NCI-H187 (cell line): ENCODE results near the gene C5orf15.
"Not testable (repeated sequence)": the region's sequence is repeated elsewhere in the genome, so short reads cannot be mapped to it uniquely, and the experiment has no call there.

Experiments used
- DNase-seq, 2 experiments: peaks; one replicate each; lab custom pipeline; 2025; lab: John Stamatoyannopoulos, UW

The C5orf15 gene

GRCh38 chr5:133962801-133963476 is 5.5 kb downstream of the C5orf15 start:
- no peak for DNase-seq

- DNase-seq: no peak
Measured at GRCh38 chr5:133962131-133962530, 6.3 kb downstream of the C5orf15 start.

- no peak for DNase-seq
Measured at GRCh38 chr5:133959643-133960042, 8.8 kb downstream of the C5orf15 start.

- DNase-seq: no peak
Measured at GRCh38 chr5:133957591-133957990, 10.8 kb downstream of the C5orf15 start.

GRCh38 chr5:133957080-133957479 is 11.3 kb downstream of the C5orf15 start:
- DNase-seq: no peak

- not testable (repeated sequence) for DNase-seq
Measured at GRCh38 chr5:133956196-133956595, 12.2 kb downstream of the C5orf15 start.

GRCh38 chr5:133953568-133954145 is 14.8 kb downstream of the C5orf15 start:
- DNase-seq: no peak

GRCh38 chr5:133952729-133953567 is 15.5 kb downstream of the C5orf15 start:
- DNase-seq: no peak

- DNase-seq: no peak
Measured at GRCh38 chr5:133950821-133951612, 17.4 kb downstream of the C5orf15 start.

- DNase-seq: no peak
Measured at GRCh38 chr5:133948721-133949120, 19.7 kb downstream of the C5orf15 start.

- no peak for DNase-seq
Measured at GRCh38 chr5:133947431-133947841, 21.0 kb downstream of the C5orf15 start.

- no peak for DNase-seq
Measured at GRCh38 chr5:133945568-133945967, 22.9 kb downstream of the C5orf15 start.

- DNase-seq: peak; percentile 28 to 67
Measured at GRCh38 chr5:133944263-133945185, 23.9 kb downstream of the C5orf15 start.

- no peak for DNase-seq
Measured at GRCh38 chr5:133943475-133943817, 25.0 kb downstream of the C5orf15 start.

- DNase-seq: no peak
Measured at GRCh38 chr5:133942614-133943474, 25.6 kb downstream of the C5orf15 start.

GRCh38 chr5:133941456-133942196 is 26.8 kb downstream of the C5orf15 start:
- no peak for DNase-seq

- no peak for DNase-seq
Measured at GRCh38 chr5:133939668-133940067, 28.8 kb downstream of the C5orf15 start.

- no peak for DNase-seq
Measured at GRCh38 chr5:133938929-133939328, 29.5 kb downstream of the C5orf15 start.

GRCh38 chr5:133938039-133938821 is 30.2 kb downstream of the C5orf15 start:
- DNase-seq: no peak
